Measurements from ENCODE around the gene BCAS1. TPM values are rescaled to one million over a fixed set of nuclear protein-coding genes. Genes with fewer than 3 reads are reported as not detected.

The BCAS1 gene
- total RNA-seq, 2 donors from 2014 or later: not detected

DNA sequence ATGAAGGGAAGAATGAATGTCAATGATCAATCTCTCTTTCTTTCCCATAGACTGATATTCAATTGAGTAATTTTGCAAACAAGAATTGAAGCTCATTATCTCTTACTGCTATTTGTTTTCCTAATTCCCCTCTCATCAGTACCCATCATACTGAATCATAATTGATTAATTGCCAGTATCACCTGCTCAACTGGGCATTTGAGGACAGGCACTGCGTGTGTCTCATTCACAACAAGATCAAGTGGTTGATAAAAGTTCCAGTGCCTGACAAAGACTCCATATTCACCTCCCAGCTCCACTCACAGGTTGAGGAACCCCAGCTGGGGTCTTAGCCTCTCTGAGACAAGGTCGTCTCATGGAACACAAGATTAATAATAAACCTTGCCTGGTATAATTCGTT is 67.7 kb downstream of the BCAS1 start:
- no peak for ATAC-seq
- DNase-seq: no peak
- intact Hi-C loops (cut with DNase I): no loop called here

GRCh38 chr20:54002056-54002575 is 68.3 kb downstream of the BCAS1 start:
- intact Hi-C loops (cut with DNase I): no loop called here
- DNase-seq (no peak), ATAC-seq (no peak)

DNA sequence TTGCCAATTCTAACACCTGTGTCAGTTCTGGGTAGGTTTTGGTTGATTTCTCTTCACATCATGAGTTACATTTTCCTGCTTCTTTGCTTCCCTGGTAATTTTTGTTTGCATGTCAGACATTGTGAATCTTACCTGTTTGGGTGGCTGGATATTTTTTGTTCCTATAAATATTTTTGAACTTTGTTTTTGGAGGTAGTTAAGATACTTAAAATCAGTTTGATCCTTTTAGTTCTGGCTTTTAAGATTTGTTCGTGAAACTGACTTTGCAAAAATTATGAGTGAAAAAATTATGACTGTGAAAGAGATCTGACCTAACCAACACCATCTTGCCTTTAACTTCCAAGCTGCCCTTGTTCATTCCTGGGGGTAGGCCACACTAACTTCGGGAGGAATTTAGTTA is 69.5 kb downstream of the BCAS1 start:
- intact Hi-C loops (cut with DNase I): no loop called here
- ATAC-seq (no peak), DNase-seq (no peak)

DNA sequence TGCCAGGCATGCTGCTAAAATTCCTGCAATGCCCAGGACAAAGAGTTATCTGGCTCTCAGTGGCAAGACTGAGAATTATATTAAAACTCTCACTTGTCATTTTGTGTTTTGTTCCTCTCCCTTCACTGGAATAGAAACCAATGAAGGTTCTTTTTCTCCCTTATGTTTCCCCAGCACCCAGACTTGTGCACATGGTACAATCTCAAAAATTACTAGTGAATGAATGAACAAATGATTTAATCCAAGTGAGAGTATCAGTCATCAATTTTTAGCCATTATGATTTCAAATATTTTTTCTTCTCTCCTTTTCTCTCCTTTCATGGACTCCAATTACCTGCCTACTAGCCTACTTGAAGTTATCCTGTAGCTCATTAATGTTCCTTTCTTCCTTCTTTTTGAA is 70.1 kb downstream of the BCAS1 start:
- intact Hi-C loops (cut with DNase I): no loop called here
- no peak for DNase-seq
- no peak for ATAC-seq

- DNase-seq (no peak), ATAC-seq (no peak)
- intact Hi-C loops (cut with DNase I): no loop called here
Measured at GRCh38 chr20:53999077-53999476, 71.3 kb downstream of the BCAS1 start.

DNA sequence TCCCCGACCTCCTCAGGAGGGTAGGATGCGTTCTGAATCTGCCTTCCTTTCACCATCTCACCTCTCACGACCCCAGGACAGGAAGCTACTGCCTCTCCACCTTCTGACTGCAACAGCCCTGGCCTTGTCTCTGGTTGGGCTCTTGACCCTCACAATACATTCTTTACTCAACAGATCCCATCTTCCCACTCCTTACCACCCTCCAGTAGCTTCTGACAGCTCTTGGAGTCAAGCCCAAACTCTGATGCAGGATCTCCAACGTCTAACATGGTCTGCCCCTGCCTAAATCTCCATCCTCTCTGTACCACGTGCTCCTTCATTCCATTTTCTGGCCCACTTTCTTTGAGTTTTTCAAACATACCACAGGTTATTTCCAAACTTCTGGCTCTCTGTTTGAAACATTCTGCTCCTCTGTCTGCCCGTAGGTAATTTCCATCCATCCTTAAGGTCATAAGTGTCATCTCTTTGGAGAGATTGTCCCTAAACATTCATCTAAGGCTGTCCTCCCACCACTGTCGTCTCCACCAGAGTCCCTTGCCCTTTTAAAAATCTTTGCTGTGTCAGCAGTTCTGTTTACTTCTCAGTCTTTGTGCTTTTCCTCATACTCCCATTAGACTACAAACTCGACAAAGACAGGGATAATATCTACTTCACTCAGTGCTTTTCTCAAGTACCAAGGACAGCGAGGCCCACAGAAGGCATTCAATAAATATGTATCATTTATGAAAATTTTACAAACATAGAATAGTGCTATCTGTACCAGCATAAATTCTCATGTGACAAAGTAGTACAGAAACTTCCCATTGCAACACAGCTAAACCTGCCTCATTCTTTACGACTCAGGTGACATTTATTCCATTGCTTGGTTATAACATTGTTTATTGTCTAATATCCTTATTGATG is 73.6 kb downstream of the BCAS1 start:
- no peak for DNase-seq
- intact Hi-C loops (cut with DNase I): no loop called here
- no peak for ATAC-seq

DNA sequence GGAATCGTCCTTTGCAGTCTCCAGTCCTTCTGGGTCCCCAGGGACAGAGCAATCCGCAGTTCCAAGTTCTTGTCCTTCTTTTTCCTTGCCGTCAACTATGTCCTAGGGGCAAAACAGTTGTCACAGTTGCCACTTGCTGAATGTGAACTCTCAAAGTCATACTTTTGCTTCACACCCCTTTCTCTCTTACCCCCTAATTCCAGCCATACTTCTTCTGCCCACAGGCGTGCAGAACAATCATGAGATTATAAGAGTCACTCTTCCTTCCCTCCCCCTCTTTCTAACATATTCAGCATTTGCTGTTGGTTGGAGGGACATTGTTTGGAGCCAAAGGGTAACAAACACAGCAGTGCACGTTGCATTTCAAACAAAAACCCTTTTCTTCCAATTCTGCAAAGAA is 74.4 kb downstream of the BCAS1 start:
- ATAC-seq: no peak
- no peak for DNase-seq
- intact Hi-C loops (cut with DNase I): no loop called here

DNA sequence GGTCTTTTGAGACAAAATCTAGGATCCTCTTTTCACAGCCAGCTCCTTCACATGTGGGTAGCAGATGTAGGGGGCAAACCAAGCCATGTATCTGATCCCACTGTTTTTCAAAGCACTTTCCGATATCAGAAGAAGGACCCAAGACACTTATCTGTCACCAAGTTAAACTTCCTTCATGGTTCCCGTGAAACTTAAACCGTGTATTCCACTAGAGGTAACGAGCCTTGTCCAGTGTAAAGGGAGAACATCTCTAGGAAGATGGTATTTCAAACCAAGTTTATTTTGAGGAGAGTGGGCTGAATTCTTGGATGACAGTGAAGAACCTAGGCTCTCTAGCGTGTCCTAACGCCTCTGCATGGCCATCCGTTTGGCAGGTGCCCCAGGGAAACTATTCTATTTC is 76.3 kb downstream of the BCAS1 start:
- DNase-seq (no peak), ATAC-seq (no peak)
- intact Hi-C loops (cut with DNase I): no loop called here

GRCh38 chr20:53993310-53993709 is 77.1 kb downstream of the BCAS1 start:
- ATAC-seq (no peak), DNase-seq (no peak)
- intact Hi-C loops (cut with DNase I): no loop called here

DNA sequence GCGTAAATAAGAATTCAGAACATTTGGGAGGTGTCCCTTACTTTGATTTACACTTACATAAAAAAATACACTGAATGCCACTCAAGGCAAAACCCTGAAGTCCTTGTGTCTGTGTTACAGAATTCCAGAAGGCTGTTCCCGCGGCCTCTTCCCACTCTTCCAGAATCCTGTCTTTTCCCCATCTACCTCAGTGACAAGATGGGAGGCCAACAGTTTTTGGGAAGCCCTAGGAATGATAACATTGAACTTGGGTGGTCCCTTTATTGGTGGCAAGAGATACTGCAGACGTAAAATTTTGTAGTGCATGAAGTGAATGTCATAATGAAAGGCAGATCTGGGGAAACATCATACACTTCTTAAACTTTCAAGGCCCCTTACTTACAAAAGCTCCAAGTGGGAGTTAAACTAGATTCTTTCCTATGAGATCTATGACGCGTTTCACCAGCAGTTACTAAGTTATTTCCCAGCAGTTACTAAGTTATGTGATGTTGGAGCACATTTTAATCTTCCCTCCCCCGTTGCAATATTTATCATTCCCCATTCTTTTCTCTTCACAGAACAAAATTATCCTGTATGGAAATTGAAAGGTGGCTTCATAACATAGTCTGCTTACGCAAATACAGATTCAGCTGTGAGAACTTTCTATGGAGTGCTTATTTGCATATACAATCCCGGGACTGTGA is 79.5 kb downstream of the BCAS1 start:
- DNase-seq (no peak), ATAC-seq (no peak)
- intact Hi-C loops (cut with DNase I): no loop called here

DNA sequence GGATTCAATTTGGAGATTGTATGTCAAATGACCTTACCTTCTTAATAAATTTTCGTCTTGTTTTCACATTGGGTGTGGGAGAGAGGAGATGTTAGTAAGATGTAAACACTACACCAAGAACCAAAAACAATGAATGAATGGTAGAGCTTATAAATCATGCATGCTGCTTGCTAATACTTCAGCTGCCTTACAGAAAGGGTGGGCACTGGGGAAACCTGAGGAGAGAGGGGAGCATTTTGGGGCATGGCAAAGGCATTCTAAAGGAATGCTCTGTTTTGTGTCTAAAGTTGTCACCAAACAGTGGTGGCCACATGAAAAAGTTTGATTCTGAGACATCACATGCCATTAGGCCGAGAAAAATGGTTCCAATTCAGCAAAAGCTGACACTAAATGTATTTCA is 80.4 kb downstream of the BCAS1 start:
- intact Hi-C loops (cut with DNase I): no loop called here
- ATAC-seq (no peak), DNase-seq (no peak)

DNA sequence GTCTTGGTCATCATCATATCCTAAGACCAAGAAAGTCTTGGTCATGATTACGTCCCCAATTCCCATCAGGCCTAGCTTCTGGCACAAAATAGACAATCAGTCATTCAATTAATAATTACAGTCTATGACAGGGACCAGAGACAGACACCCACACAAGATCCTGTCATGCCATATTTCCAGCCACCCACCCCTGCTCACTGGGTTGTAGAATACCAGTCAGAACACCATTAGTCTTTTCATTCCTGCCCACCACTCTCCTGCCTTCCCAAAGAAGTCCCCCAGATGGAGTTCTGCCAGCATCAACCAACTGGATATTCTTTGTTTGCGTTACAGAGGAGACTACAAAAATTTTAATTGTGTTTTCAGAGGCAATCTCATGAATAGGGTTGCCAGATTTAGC is 81.0 kb downstream of the BCAS1 start:
- intact Hi-C loops (cut with DNase I): no loop called here
- no peak for DNase-seq
- ATAC-seq: no peak

DNA sequence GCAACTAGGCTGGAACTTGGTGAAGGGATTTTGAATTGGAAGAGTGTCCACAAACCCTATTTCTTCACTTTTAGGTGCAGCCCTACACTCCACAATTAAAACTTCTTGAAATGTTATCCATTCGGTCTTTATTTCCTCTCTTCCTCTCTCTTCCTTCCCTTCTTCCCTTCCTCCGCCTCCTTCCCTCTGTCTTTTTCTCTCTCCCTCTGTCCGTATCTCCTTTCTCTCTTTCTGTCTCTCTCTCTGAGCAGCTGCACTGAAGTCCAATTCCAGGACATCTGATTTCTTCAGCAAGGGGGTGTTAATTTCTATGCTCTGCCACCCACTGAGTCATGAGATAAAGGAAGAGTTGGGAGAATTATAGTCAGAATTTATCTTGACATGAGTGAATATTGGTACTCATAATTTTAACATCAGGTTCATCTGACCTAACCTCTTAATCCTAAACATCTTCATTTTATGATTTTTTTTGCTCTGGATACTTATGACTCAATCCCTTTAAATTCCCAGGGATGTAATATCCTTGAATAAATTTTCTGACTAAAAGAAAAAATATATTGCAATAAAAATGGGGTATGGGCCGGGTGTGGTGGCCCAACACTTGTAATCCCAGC is 84.2 kb downstream of the BCAS1 start:
- DNase-seq (no peak), ATAC-seq (no peak)
- intact Hi-C loops (cut with DNase I): no loop called here

DNA sequence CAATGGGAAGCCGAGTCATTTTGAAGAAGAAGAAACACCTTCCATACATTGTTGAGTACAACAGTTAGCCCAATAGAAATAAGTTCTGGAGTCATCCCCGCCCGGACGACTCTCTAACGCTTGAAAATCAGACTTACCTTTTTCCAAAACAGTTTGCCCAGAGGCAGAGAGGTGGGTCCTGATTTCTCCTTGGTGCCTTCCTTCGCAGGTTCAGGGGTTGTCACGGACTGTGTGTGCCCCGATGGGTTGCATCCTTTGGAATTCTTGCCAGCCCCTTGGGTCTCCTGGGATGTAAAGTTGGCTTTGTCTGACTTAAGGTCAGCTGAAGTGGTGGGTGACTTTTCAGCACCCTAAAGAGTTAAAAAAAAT is 85.3 kb downstream of the BCAS1 start:
- DNase-seq (no peak), ATAC-seq (no peak)
- intact Hi-C loops (cut with DNase I): no loop called here

- no peak for ATAC-seq
- intact Hi-C loops (cut with DNase I): no loop called here
- DNase-seq: no peak
Measured at GRCh38 chr20:53984356-53985149, 85.8 kb downstream of the BCAS1 start.

DNA sequence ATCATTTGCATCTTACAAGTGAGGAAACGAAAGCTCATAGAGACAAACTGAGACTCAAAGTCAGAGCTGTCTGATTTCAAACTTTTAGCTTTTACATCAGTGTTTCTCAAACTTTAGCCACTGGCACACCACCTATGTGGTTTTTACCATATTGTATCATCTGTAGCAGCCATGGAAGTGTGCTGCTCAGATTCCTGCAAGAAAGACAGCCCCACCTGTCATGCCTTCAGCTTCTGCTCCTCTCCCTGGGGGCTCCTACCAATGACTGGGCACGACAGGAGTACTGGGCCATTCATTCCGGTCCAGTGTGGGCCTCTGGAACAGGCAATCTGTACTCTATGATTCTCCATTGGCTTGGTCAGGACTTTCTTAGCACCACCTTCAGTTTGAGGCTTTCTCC is 87.0 kb downstream of the BCAS1 start:
- ATAC-seq (no peak), DNase-seq (no peak)
- intact Hi-C loops (cut with DNase I): no loop called here

- ATAC-seq (no peak), DNase-seq (no peak)
- intact Hi-C loops (cut with DNase I): no loop called here
Measured at GRCh38 chr20:53982624-53983023, 87.8 kb downstream of the BCAS1 start.

DNA sequence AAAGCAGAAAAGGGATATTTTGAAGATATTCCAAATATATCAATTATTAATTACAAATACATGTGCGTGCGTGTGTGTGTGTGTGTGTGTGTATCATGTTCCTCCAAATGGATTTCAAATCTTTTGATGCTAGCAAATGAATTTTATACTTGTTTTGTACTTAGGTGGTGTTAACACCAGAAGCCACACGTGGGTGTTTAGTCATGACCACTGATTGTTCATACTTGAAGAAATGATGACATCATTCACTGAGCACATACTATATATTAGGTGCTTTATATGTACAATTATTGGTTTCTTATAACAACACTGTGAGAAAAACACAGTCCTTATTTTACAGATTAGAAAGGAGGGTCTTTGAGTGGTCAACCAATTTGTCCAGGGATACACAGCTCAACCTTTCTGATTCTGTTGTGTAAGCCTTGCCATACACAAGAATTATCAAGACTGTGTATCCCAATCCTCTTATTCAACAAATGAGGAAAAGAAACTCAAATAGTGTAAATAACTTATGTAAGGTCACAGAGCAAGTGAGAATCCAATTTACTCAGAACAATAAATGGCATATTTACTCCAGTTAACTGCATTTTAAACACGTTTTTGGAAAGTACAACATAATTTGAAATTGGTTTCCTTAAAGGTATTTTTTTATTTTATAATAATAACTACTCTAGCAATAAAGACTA is 88.5 kb downstream of the BCAS1 start:
- DNase-seq (no peak), ATAC-seq (no peak)
- intact Hi-C loops (cut with DNase I): no loop called here

DNA sequence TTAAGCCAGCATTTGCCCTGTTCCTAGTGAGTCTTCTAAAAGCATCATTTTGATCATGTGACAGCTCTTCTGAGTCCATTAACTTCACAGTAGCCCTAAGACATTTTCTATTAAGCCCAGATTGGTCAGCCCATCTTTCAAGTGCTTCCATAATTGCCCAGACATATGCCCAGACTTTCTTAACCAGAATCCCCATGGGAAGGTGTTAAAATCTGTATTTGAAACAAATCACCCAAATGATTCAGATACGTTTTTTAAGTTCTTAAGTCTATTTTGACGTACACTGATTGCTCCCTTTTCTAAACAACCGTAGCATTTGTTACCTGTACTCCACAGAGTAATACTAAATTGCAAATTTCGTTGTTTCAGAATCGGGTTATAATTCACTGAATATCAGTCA is 89.3 kb downstream of the BCAS1 start:
- intact Hi-C loops (cut with DNase I): no loop called here
- ATAC-seq: no peak
- DNase-seq: no peak

Measured in left cardiac atrium (tissue), 4 donors.